GM15510 (cell line): ENCODE measurements around the gene VGLL3.

Experiments
- POLR2A ChIP-seq: IDR thresholded peaks from 3 replicates; pipeline ENCODE4 v1.6.1; 2011; ENCODE audit warnings: borderline replicate concordance; ENCODE audit not compliant: insufficient read length; ENCODE audit errors: extremely low read depth

Gene VGLL3

GRCh38 chr3:86990734-86991481, at the start of gene VGLL3:
Gene VGLL3 (minus strand): TSS chr3:86991149. CDS start chr3:86990743, 406 bp downstream.
- no peak for TF ChIP-seq POLR2A

GRCh38 chr3:87037652-87038051, 46.7 kb upstream of the VGLL3 start:
- TF ChIP-seq POLR2A: no peak

GRCh38 chr3:87036671-87037070, 45.7 kb upstream of the VGLL3 start:
- TF ChIP-seq POLR2A: no peak

GRCh38 chr3:87035339-87035738, 44.4 kb upstream of the VGLL3 start:
- TF ChIP-seq POLR2A: no peak

- TF ChIP-seq POLR2A: no peak
Measured at GRCh38 chr3:87033205-87033604, 42.3 kb upstream of the VGLL3 start.

GRCh38 chr3:87025661-87026645, 35.0 kb upstream of the VGLL3 start:
- TF ChIP-seq POLR2A: no peak

GRCh38 chr3:87009271-87009670, 18.3 kb upstream of the VGLL3 start:
- no peak for TF ChIP-seq POLR2A

- no peak for TF ChIP-seq POLR2A
Measured at GRCh38 chr3:87006844-87007439, 16.0 kb upstream of the VGLL3 start.

GRCh38 chr3:87004883-87005282, 13.9 kb upstream of the VGLL3 start:
- TF ChIP-seq POLR2A: no peak

GRCh38 chr3:87002346-87002745, 11.4 kb upstream of the VGLL3 start:
- no peak for TF ChIP-seq POLR2A

GRCh38 chr3:87001473-87002098, 10.6 kb upstream of the VGLL3 start:
- TF ChIP-seq POLR2A: no peak

GRCh38 chr3:87000940-87001339, 10.0 kb upstream of the VGLL3 start:
- TF ChIP-seq POLR2A: no peak

- TF ChIP-seq POLR2A: no peak
Measured at GRCh38 chr3:86998569-86998968, 7.6 kb upstream of the VGLL3 start.

GRCh38 chr3:86996261-86996955, 5.5 kb upstream of the VGLL3 start:
- TF ChIP-seq POLR2A: no peak
